ENCODE measurements around the gene NOP53. TPM values are rescaled to one million over a fixed set of nuclear protein-coding genes. Genes with fewer than 3 reads are reported as not detected.
A peak's percentile ranks its signal among the peaks of the same experiment; 100 is the strongest.

NOP53 gene
- total and polyA plus RNA-seq, 2 of the 8 experiments (the other 6 are each of a cell fraction or from before 2014, with no cell fraction given) = 107 to 245 TPM

DNA sequence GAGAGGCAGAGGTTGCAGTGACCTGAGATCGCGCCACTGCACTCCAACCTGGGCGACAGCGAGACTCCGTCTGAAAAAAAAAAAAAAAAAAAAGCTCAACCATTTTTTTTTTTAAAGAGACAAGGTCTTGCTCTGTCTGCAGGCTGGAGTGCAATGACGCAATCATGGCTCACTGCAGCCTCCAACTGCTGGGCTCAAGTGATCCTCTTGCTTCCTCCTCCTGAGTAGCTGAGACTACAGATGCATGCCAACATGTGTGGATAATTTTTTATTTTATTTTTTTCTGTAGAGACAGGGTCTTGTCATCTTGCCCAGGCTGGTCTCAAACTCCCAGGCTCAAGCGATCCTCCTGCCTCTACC lies 21.8 kb upstream of the NOP53 start:
- Histone ChIP-seq H3K23ac (ENCODE audit: insufficient read length) (no peak overlapping the region), H3K23me2 (ENCODE audit: low read depth, low read length) (no peaks in the 10 kb centered on the region), H3K27ac (ENCODE audit: low read depth, low read length) (no peak overlapping the region), H3K18ac (ENCODE audit: extremely low read depth, low read length) (no peak overlapping the region), H2BK5ac (ENCODE audit: low read depth, low read length) (no peak overlapping the region), H3K14ac (ENCODE audit: insufficient read length) (no peak overlapping the region), H2BK12ac (ENCODE audit: low read depth, low read length) (no peak overlapping the region), H2AFZ (ENCODE audit: low read length) (no peak overlapping the region), H4K8ac (ENCODE audit: extremely low read depth, insufficient read depth, low read length) (no peak overlapping the region), H3K4me2 (ENCODE audit: insufficient read depth in 1 of 2, low read depth in 2 of 2, low read length in 2 of 2) (no peak overlapping the region), H3K9me3 (ENCODE audit: insufficient read depth in 2 of 2, low read depth in 1 of 2, low read length in 1 of 2) (no peaks in the 10 kb centered on the region), H3K56ac (replicated peaks; ENCODE audit: insufficient read length, low read depth, low read length) (no peak overlapping the region), H2BK120ac (replicated peaks; ENCODE audit: low read depth, low read length) (no peak overlapping the region), H2AK5ac (ENCODE audit: low read depth, low read length) (no peak overlapping the region), H4K5ac (ENCODE audit: insufficient read length, low read depth, low read length) (no peak overlapping the region), H3K4me1 (replicated peaks in 1 of 4; ENCODE audit: control insufficient read depth in 3 of 4, insufficient read depth in 4 of 4, low read length in 3 of 4) (peaks cover 0 to 4% (median 3%) of the 10 kb centered on the region in 4 experiments; a peak in 4 of 7 replicates), H3K79me2 (ENCODE audit: control insufficient read depth in 1 of 2, insufficient read depth in 2 of 2, low read length in 2 of 2) (no peaks in the 10 kb centered on the region), H3K9ac (replicated peaks in 1 of 4; ENCODE audit: extremely low read depth in 1 of 4, low read depth in 3 of 4, low read length in 3 of 4) (no peak overlapping the region), H2BK20ac (ENCODE audit: low read length) (no peak overlapping the region), H3K36me3 (ENCODE audit: control insufficient read depth in 2 of 4, insufficient read depth in 4 of 4, low read length in 3 of 4) (no peaks in the 10 kb centered on the region), H4K20me1 (replicated peaks in 1 of 2; ENCODE audit: control insufficient read depth in 1 of 2, insufficient read depth in 2 of 2, low read length in 2 of 2) (peaks cover 0 to 4% of the 10 kb centered on the region in 2 experiments), H2BK15ac (ENCODE audit: low read length) (no peak overlapping the region), H4K91ac (replicated peaks; ENCODE audit: insufficient read length, low read length) (no peak overlapping the region), H3K4ac (replicated peaks; ENCODE audit: insufficient read length, low read depth, low read length) (no peak overlapping the region), H3K4me3 (ENCODE audit: extremely low read depth in 1 of 4, insufficient read depth in 2 of 4, low read depth in 3 of 4, low read length in 4 of 4) (no peak overlapping the region), H3K79me1 (ENCODE audit: low read depth, low read length) (no peaks in the 10 kb centered on the region; the same call in 1 of the 2 replicates), H3K27me3 (replicated peaks in 1 of 4; ENCODE audit: control insufficient read depth in 3 of 4, extremely low read depth in 1 of 4, insufficient read depth in 3 of 4, low read length in 3 of 4) (no peaks in the 10 kb centered on the region)
- POLR2A ChIA-PET (ENCODE audit: partially characterized antibody) = interaction anchor here (0.6 to 2.3 kb wide), 8 partner anchors 8 to 327 kb away, joined by 3 to 10 read pairs (median 4); partner anchors contain the start of genes EHD2 and NOP53
- TF ChIP-seq NRF1 (IDR thresholded peaks at IDR 0.05; ENCODE audit: low read depth, low read length) (no peak), CEBPB (IDR thresholded peaks at IDR 0.05; ENCODE audit: low read depth, low read length) (peak; percentile 87), SP1 (IDR thresholded peaks at IDR 0.05; ENCODE audit: low read depth, low read length) (no peak), SIX5 (IDR thresholded peaks at IDR 0.05; ENCODE audit: low read depth, low read length) (no peak)
- 82% methylated on average over 5 of the region's 7 CpGs; no CpG with 5 or more reads in 1 of the 2 experiments for WGBS, 2 experiments (ENCODE audit: extremely low coverage in 1 of 2, insufficient coverage in 1 of 2, insufficient read length in 1 of 2, insufficient replicate concordance in 2 of 2, low coverage in 1 of 2, low lambda C conversion rate in 2 of 2, missing lambda C conversion rate in 1 of 2)
- CTCF ChIA-PET (ENCODE audit: partially characterized antibody) = interaction anchor here (0.6 to 15.9 kb wide), 8 partner anchors 8 to 427 kb away, joined by 3 to 143 read pairs (median 4); partner anchors contain the start of genes EHD2 and NOP53
- no peak for FAIRE-seq
- no peak for DNase-seq (ENCODE audit: low read depth in 1 of 2, low spot score in 2 of 2)
